ENCODE data around the gene ANLN.

DNA sequence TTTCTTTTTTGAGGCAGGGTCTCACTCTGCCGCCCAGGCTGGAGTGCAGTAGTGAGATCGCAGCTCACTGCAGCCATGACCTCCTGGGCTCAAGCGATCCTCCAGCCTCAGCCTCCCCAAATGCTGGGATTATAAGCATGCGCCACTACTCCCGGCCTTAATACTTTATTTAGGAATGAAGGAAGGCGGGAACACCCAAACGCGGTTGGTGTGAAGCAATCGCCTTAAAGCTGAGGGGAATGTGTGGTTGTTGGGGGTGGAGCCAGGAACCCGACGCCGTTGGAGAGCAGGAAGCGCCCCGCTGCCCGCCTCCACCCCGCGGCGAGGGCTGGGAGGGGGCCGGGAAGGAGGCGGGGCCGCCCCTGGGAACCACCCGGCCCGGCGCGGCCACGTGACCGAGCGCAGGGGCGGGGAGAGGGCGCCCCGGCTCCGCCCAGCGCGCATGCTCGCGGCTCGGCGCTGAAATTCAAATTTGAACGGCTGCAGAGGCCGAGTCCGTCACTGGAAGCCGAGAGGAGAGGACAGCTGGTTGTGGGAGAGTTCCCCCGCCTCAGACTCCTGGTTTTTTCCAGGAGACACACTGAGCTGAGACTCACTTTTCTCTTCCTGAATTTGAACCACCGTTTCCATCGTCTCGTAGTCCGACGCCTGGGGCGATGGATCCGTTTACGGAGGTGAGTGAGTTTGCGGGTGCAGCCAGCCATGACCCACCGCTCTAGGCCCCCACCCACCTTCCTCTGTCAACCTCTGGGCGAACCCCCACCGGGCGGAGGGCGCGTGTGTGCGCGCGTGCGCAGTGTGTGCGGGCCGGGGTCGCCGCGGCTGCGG is at the start of gene ANLN:
- TF ChIP-seq, protein P1, sequence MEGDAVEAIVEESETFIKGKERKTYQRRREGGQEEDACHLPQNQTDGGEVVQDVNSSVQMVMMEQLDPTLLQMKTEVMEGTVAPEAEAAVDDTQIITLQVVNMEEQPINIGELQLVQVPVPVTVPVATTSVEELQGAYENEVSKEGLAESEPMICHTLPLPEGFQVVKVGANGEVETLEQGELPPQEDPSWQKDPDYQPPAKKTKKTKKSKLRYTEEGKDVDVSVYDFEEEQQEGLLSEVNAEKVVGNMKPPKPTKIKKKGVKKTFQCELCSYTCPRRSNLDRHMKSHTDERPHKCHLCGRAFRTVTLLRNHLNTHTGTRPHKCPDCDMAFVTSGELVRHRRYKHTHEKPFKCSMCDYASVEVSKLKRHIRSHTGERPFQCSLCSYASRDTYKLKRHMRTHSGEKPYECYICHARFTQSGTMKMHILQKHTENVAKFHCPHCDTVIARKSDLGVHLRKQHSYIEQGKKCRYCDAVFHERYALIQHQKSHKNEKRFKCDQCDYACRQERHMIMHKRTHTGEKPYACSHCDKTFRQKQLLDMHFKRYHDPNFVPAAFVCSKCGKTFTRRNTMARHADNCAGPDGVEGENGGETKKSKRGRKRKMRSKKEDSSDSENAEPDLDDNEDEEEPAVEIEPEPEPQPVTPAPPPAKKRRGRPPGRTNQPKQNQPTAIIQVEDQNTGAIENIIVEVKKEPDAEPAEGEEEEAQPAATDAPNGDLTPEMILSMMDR (IDR thresholded peaks at IDR 0.05) = no peak
- no peak for TF ChIP-seq POLR2A (IDR thresholded peaks at IDR 0.05)

Data from Peyer's patch (tissue), 4 donors.